ENCODE measurements around the gene EMILIN1. TPM values are rescaled to one million over a fixed set of nuclear protein-coding genes. Genes with fewer than 3 reads are reported as not detected.

EMILIN1 gene
- total RNA-seq, 1 experiment from 2014 or later = 1.2 TPM

GRCh38 chr2:27042985-27043634, 35.3 kb upstream of the EMILIN1 start:
- Histone ChIP-seq H3K23ac (ENCODE audit: insufficient read length, low read depth, low read length) (no peak overlapping the region), H2BK15ac (ENCODE audit: low read depth, low read length) (no peak overlapping the region), H3K23me2 (ENCODE audit: insufficient read length, low read depth, low read length, poor library complexity, severe bottlenecking) (no peaks in the 10 kb centered on the region), H3K4ac (ENCODE audit: low read depth, low read length) (no peak overlapping the region), H3K79me1 (ENCODE audit: insufficient read depth, low read depth, low read length, poor library complexity, severe bottlenecking) (no peaks in the 10 kb centered on the region), H2AFZ (ENCODE audit: low read length) (no peak overlapping the region), H2BK20ac (ENCODE audit: low read depth, low read length, poor library complexity, severe bottlenecking) (no peak overlapping the region), H3K4me2 (ENCODE audit: insufficient read depth, insufficient read length, low read length) (no peak overlapping the region), H2BK5ac (ENCODE audit: insufficient read length, low read length) (no peak overlapping the region), H4K20me1 (ENCODE audit: control insufficient read depth, insufficient read depth, insufficient read length) (no peaks in the 10 kb centered on the region), H3K18ac (ENCODE audit: insufficient read length, low read depth, low read length) (no peak overlapping the region), H3K4me1 (ENCODE audit: insufficient read depth, low read length) (no peaks in the 10 kb centered on the region), H2AK5ac (ENCODE audit: insufficient read length, low read length) (no peak overlapping the region), H3K27me3 (ENCODE audit: insufficient read depth, low read length) (no peaks in the 10 kb centered on the region), H3K9ac (ENCODE audit: extremely low read depth, insufficient read length, low read length) (no peak overlapping the region), H4K91ac (ENCODE audit: insufficient read length, low read depth, low read length) (no peak overlapping the region), H4K5ac (ENCODE audit: insufficient read length, low read depth, low read length) (no peak overlapping the region), H3K27ac (ENCODE audit: insufficient read length, low read depth, low read length) (no peak overlapping the region), H2BK120ac (ENCODE audit: low read depth, low read length, poor library complexity, severe bottlenecking) (no peak overlapping the region), H4K8ac (replicated peaks; ENCODE audit: insufficient read length, low read depth, low read length) (no peak overlapping the region), H2BK12ac (ENCODE audit: insufficient read length, low read depth, low read length) (no peak overlapping the region), H3K14ac (ENCODE audit: insufficient read depth, low read length) (no peak overlapping the region), H3K9me3 (ENCODE audit: control insufficient read depth, low read depth, low read length) (no peaks in the 10 kb centered on the region), H3K79me2 (ENCODE audit: insufficient read depth, low read length) (no peaks in the 10 kb centered on the region), H3K56ac (ENCODE audit: insufficient read length, low read depth, low read length) (no peak overlapping the region), H3T11ph (ENCODE audit: low read length) (no peak overlapping the region)
- peaks cover 15 to 46% (median 42%) of the 10 kb centered on the region in 3 experiments for H3K36me3 Mint-ChIP-seq (ENCODE audit: insufficient read depth in 1 of 3, low read depth in 3 of 3)
- no peaks in the 10 kb centered on the region for H3K27me3 Mint-ChIP-seq (ENCODE audit: low read depth)
- no CpG with 5 or more reads among the region's 7 CpGs for WGBS (ENCODE audit: extremely low coverage, insufficient read length, low lambda C conversion rate)
- no peak overlapping the region for H3K4me3 Mint-ChIP-seq
- H3K9me3 Mint-ChIP-seq = peaks cover 0 to 4% of the 10 kb centered on the region in 2 experiments; a peak in 1 of 5 replicates
- peaks cover 0 to 5% of the 10 kb centered on the region in 2 experiments; a peak in 2 of 4 replicates for H3K4me1 Mint-ChIP-seq
- no peak for DNase-seq
- no peak for TF ChIP-seq CTCF (conservative IDR thresholded peaks at IDR 0.05)
- no peak overlapping the region for H3K27ac Mint-ChIP-seq

Measured in H9 (cell line).